BE2C (cell line): ENCODE measurements around the gene FANCG.
A peak's percentile ranks its signal among the peaks of the same experiment; 100 is the strongest.

ENCODE experiments used
- DNase-seq: peaks from one replicate; pipeline ENCODE4 v3.0.0-alpha.2; 2020
- H3K27me3 ChIP-seq: fragments of 250-450 bp; sonication (Bioruptor Pico); 2 replicates; pipeline ENCODE4 v1.5.1; 2020; ENCODE audit warnings: mild to moderate bottlenecking
- H3K36me3 ChIP-seq: fragments of 250-450 bp; sonication (Bioruptor Pico); 2 replicates; pipeline ENCODE4 v1.5.1; 2020; ENCODE audit warnings: mild to moderate bottlenecking
- H3K4me1 ChIP-seq: fragments of 250-450 bp; sonication (Bioruptor Pico); 2 replicates; pipeline ENCODE4 v1.5.1; 2020
- H3K4me3 ChIP-seq: 2 replicates; pipeline ENCODE4 v1.5.1; 2011; ENCODE audit warnings: low read depth, low read length
- H3K9me3 ChIP-seq: fragments of 250-450 bp; sonication (Bioruptor Pico); 2 replicates; pipeline ENCODE4 v1.5.1; 2020
- CTCF ChIP-seq: IDR thresholded peaks from 2 replicates; pipeline ENCODE4 v1.5.1; 2012; ENCODE audit warnings: mild to moderate bottlenecking, low read depth, low read length

Gene FANCG

DNA sequence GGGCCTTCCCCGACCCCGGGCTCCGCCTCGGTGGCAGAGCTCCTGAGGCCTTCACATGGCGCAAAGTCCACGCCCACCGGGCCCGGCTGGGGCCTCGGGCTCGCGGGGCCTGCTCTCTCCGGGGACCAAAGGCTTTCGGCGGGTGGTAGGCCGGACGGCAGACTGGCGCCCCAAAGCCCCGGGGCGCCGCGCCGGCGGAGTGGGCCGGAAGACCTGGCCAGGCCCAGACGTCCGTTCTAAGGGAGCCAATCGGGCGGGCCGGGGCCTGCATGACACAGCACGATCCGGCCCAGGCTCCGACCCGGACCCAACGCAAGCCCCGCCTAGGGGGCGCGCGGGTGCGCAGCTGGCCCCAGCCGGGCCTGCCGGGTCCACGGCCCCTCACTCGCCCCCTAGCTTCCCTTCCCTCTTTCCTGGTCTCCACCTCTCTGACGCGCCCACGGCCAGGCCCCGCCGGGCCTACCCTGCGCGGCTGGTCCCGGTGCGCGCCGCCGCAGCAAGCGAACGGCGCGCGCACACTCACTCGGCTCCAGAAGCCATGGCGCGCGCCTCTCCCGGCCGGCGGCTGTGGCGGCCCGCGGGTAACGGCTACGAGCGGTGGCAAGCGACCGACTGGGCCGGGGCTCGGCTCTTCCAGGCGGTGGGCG, 7.8 kb downstream of the FANCG start:
- H3K4me3 ChIP-seq: peak overlapping the region; percentile 97

GRCh38 chr9:35070823-35071813, 8.6 kb downstream of the FANCG start:
- TF ChIP-seq CTCF: no peak
- Histone ChIP-seq H3K4me1 (peaks cover 3% of the 10 kb centered on the region; the same call in 1 of the 2 replicates), H3K36me3 (peaks cover 57% of the 10 kb centered on the region), H3K27me3 (no peaks in the 10 kb centered on the region), H3K9me3 (no peaks in the 10 kb centered on the region), H3K4me3 (peak overlapping the region; percentile 97)
- no peak for DNase-seq

More for the DNA sequence above, 7.8 kb downstream of the FANCG start:
- Histone ChIP-seq H3K36me3 (peaks cover 54% of the 10 kb centered on the region), H3K4me1 (peaks cover 3% of the 10 kb centered on the region; the same call in 1 of the 2 replicates), H3K27me3 (no peaks in the 10 kb centered on the region), H3K9me3 (no peaks in the 10 kb centered on the region)
- peak; percentile 91 for DNase-seq
- peak; percentile 46 for TF ChIP-seq CTCF

DNA sequence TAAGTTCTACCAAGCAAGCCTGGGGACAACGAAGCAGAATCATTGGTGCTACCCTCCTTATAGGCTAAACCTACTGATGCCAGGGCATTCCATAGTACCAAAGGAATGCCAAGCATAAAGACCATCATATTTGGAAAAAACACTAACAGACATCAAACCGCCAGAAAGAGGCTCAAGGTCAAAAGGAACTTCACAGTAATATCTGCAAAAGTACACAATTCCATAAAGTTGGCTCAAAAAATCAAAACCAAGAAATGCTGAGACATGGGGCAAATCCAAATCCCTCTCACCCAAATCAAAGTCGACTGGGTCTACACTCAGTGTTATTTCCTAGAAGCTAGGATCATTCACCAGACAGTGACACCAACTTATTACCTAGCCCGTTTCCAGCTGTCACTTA, 10.7 kb downstream of the FANCG start:
- Histone ChIP-seq H3K4me1 (peaks cover 3% of the 10 kb centered on the region; the same call in 1 of the 2 replicates), H3K36me3 (peaks cover 73% of the 10 kb centered on the region), H3K9me3 (no peaks in the 10 kb centered on the region), H3K27me3 (no peaks in the 10 kb centered on the region), H3K4me3 (no peak overlapping the region)
- no peak for TF ChIP-seq CTCF
- DNase-seq: no peak

DNA sequence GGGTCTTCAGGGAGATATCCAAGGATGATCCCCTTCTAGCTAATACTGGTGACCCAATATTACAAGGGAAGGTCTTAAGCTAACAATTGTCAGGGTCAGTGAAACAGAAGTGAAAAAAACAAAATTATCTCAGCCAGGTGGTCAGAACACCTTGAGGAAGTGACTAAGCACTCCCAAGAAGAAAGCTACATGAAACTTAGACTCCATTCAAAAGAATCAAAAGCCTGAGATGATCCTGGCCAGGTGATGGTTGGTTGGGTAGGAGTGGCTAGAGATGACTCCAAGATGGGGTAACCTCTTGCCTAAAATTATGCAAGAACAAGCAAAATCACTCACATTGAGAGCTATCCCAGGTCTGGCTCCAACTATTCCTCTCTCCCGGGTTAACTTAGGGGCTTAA, 12.7 kb downstream of the FANCG start:
- Histone ChIP-seq H3K36me3 (peaks cover 85% of the 10 kb centered on the region), H3K27me3 (no peaks in the 10 kb centered on the region), H3K4me3 (no peak overlapping the region), H3K9me3 (no peaks in the 10 kb centered on the region), H3K4me1 (no peaks in the 10 kb centered on the region)
- DNase-seq: no peak
- no peak for TF ChIP-seq CTCF

DNA sequence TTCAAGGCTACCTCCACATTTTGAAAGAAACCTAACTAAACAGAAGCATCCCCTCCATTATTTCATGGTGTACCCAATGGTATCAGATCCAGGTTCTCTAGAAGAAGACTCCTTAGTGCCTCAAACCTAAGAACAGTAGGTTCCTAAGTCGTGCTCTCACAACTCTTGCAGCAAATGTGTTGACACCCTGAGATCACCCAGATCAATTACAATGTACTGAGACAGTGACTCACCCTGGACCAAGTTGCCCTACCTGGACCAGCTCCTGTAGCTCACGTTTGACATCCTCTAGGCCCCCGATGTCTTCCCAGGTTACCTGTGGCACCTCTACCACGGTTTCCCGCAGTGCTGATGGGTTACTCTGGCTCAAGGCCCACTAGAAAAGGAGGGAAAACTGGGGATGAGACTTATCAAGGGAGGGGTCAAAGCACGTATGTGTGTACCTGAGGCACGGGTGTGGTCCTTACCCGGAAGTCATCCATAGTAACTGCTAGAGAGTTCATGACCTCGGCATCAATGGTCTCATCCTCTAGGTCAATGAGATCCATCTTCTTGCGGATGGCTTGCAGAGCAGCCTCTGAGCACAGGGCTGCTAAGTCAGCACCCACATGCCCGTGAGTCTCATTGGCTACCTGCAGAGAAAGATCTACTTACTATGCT, 19.1 kb downstream of the FANCG start:
- H3K4me3 ChIP-seq: no peak overlapping the region
- TF ChIP-seq CTCF: no peak

More for the DNA sequence above, 19.1 kb downstream of the FANCG start:
- no peak for DNase-seq
- H3K4me1 ChIP-seq: no peaks in the 10 kb centered on the region
- peaks cover 97% of the 10 kb centered on the region for H3K36me3 ChIP-seq
- H3K27me3 ChIP-seq: no peaks in the 10 kb centered on the region
- H3K9me3 ChIP-seq: no peaks in the 10 kb centered on the region
